ENCODE measurements around the gene NOS1AP.

NOS1AP gene

GRCh38 chr1:162351246-162351842 lies 281.9 kb downstream of the NOS1AP start:
- DNase-seq = peak in 1 of 2 donors; percentile 48

DNA sequence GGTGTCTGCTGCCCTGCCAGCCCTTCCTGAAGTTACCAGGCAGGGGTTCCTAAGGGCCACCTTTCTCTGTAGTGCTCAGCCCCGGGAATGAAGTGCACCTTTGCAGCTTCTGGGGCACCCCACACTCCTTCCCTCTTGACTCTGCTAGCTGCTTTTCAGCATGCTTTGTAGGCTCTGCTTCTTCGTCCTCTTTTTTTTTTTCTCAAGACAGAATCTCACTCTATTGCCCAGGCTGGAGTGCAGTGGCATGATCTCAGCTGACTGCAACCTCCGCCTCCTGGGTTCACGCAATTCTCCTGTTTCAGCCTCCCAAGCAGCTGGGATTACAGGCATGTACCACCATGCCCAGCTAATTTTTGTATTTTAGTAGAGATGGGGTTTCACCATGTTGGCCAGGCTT lies 282.4 kb downstream of the NOS1AP start:
- DNase-seq = peak; percentile 32 to 53

- no peak for DNase-seq
Observed at GRCh38 chr1:162353078-162353477, 283.6 kb downstream of the NOS1AP start.

- no peak for DNase-seq
Observed at GRCh38 chr1:162353702-162354101, 284.2 kb downstream of the NOS1AP start.

- peak in 1 of 2 donors; percentile 58 for DNase-seq
Observed at GRCh38 chr1:162357681-162358266, 288.3 kb downstream of the NOS1AP start.

- no peak for DNase-seq
Observed at GRCh38 chr1:162358928-162359327, 289.4 kb downstream of the NOS1AP start.

DNA sequence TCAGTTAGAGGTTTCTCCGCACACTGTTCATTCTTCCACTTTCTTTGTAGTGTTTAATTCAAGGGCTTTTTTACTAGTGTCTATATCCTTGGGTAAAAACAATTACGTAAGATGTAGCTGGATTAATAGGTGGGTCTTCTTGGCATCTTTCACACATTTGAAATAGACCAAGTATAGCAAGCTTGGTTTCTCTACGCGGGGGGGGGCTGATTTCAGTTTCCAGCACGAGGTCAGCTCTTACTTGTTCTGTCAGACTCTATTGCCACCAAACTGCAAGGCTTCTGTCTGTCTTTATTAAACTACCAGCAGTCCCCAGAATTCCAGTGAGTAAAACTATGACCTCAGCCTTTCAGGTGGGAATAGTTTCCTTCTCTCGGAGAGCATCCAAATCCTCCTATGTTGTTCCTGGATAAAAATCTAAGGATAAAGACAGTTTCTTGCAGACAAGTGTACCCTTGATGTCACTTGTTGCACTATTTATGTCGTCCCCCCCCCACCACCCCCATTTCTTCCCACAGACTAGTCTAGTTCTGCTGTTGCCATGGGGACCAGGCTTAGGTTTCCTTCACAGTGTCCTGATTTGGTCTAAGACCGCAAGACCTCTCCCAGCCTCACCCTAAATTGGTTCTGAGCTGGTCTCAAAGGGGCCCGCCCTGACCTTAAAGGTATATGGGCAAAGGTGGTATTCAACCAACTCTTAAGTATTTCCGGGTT lies 290.2 kb downstream of the NOS1AP start:
- DNase-seq = no peak

- DNase-seq = no peak
Observed at GRCh38 chr1:162360237-162360873, 290.9 kb downstream of the NOS1AP start.

DNA sequence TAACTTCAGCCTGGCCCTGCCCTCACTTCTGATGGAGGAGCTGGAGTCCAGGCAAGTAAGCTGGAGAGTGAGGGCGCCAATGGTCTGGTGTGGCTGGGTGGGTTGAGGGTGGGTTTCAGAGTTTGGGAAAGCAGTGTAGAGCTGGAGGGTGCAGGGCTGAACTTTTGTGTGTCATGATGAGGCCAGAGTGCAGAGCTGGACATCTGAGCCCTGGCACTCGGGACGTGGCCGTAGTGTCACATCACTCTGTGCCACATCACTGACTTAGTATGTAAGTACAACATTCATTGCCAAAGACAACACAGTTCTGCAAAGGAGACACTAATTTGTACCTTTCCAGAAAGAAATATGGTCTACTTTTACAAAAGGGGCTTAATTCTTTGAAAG lies 291.4 kb downstream of the NOS1AP start:
- DNase-seq = no peak

DNA sequence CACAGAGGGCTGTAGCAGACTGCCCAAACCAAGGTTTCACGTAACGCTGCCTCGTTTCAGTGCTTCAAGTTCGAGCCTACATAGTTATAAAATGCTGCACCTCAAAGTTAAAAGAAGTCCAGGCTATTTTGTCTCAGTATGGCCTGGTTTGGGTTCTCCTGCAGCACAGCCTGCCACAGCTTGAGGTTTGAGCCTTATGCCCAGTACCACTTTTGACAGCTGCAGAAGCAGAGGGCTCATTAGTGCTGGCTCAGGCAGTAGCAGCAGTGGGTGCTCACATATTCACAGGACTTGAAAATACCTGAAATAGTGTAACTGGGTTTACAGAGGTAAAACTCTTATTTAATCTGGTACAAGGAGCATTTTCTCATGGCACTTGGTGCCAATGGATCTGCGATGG lies 291.9 kb downstream of the NOS1AP start:
- DNase-seq = no peak

GRCh38 chr1:162363823-162364222 lies 294.3 kb downstream of the NOS1AP start:
- DNase-seq = no peak

GRCh38 chr1:162364498-162364897 lies 295.0 kb downstream of the NOS1AP start:
- peak in 1 of 2 donors; percentile 15 for DNase-seq

GRCh38 chr1:162365284-162366020 lies 296.0 kb downstream of the NOS1AP start:
- DNase-seq = no peak

DNA sequence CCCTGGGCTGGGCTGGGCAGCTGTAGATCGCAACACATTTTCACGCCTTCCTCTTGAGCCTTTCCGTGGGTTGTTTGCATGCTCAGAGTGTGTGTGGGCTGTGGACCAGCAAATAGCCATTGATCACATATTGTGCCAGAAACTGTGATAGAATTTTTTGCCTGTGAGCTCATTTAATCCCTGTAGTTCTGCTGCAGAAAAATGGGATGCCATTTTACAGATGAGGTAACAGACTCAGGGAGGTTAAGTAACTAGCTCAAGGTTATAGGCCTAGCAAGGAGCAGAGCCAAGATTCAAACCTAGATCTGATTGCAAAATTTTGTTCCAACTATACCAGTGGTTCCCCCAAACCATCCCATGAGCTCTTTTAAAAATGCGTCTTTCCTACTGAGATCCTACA lies 296.7 kb downstream of the NOS1AP start:
- DNase-seq = no peak

DNA sequence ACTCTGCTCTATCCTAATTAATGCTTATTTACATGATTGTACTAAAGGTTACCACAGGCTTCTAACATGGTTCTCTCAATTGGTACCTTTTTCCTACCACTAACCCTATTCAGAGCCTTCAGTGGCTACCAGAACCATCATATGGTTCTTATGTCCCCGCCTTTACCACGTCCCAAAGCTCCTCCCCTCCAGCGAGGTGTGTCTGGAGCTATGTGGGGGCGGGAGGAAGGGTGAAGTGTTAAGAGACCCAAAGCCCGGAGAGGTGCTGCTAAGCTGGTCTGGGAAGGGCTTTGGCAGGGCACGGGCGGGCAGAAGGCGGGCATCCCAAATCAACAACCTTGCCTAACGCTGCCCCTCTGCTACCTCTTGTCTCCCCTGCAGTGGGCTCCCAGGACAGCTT lies 297.2 kb downstream of the NOS1AP start:
- no peak for DNase-seq

GRCh38 chr1:162367073-162367472 lies 297.6 kb downstream of the NOS1AP start:
- DNase-seq = no peak

- no peak for DNase-seq
Observed at GRCh38 chr1:162367772-162368171, 298.3 kb downstream of the NOS1AP start.

- DNase-seq = no peak
Observed at GRCh38 chr1:162368451-162368850, 299.0 kb downstream of the NOS1AP start.

DNA sequence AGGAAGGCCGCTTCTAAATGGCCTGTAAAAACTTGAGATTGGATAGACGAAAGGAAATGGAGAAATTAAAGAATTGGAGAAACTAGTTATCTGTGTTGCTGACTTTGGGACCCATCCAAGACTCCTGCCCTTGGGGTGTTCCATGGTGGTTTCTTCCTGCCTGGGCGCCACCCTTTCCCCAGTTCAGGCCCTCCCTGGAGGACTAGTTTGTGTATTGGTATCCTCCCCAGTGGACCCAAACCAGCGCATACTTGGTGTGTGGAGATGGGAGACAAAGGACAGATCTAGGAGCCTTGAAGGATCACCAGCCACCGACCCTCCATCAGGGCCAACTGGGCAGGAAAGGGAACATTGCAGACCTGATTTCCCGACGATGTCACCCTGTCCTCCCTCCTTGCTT lies 300.1 kb downstream of the NOS1AP start:
- no peak for DNase-seq

DNA sequence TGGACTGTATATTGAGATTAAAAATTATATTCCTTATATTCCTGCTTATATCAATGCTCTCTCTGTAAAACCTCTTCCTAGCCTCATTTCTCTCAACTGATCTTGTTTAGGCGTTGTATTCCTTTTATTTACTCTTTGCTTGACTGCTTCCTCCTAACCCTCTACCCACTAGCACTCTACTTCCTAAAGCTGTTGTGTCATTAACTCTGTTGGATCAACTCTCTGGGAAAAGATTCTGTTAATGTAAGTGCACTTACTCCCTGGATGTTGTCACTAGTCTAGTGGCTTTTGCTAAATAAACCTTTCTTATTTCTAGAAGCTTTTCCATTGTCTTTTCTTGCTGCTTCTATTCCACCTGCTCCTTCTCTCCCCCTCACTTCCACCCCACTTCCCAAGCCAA lies 300.7 kb downstream of the NOS1AP start:
- no peak for DNase-seq

DNA sequence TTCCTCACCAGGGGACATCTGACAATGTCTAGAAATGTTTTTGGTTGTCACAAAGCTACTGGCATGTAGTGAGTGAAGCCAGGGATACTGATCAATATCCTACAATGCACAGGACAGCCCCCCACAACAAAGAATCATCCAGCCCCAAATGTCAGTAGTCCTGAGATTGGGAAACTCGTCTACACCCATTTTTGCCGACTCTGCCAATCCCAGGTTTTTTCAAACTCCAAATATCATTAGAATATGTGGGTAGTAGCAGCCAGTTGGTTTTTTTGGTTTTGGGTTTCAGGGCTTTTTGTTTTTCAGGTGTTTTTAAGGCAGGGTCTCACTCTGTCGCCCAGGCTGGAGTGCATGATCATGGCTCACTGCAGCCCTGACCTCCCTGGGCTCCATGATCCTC lies 301.2 kb downstream of the NOS1AP start:
- no peak for DNase-seq

- DNase-seq = no peak
Observed at GRCh38 chr1:162371611-162372010, 302.1 kb downstream of the NOS1AP start.

All from inflammatory macrophage treated with lipopolysaccharide for 1 hour (primary cell).